Activated T-cell treated with anti-CD3 and anti-CD28 coated beads, Interleukin-2, amount 50 U/mL, for 72 hours (primary cell): ENCODE results near the gene ZRANB2. TPM values are rescaled to one million over a fixed set of nuclear protein-coding genes. Genes with fewer than 3 reads are reported as not detected.

Experiments used
- ATAC-seq, 2 donors: fragments of 150-1000 bp; cut with Tn5 transposase; replicated peaks in 1 of 2; 2 replicates each; pipeline ENCODE4 v1.10.0; 2021; ENCODE audit warnings: moderate library complexity in 2 of 2, mild to moderate bottlenecking in 1 of 2
- DNase-seq, 2 donors: peaks; one replicate each; pipeline ENCODE4 v3.0.0; 2021 to 2022; ENCODE audit warnings: mixed read lengths in 1 of 2
- H3K27ac Mint-ChIP-seq: one replicate; pipeline ENCODE4 v1.8.0; 2022; ENCODE audit warnings: mild to moderate bottlenecking, moderate library complexity, mixed read lengths
- H3K27me3 Mint-ChIP-seq: one replicate; pipeline ENCODE4 v1.8.0; 2022; ENCODE audit warnings: low read depth, mixed read lengths
- H3K36me3 Mint-ChIP-seq, 2 donors: one replicate each; pipeline ENCODE4 v1.8.0; 2022; ENCODE audit warnings: mixed read lengths in 2 of 2, mild to moderate bottlenecking in 1 of 2; ENCODE audit not compliant: insufficient read depth in 2 of 2
- H3K4me1 Mint-ChIP-seq: one replicate; pipeline ENCODE4 v1.8.0; 2022; ENCODE audit warnings: low read depth, mixed read lengths
- H3K4me3 Mint-ChIP-seq, 2 donors: one replicate each; pipeline ENCODE4 v1.8.0; 2022; ENCODE audit warnings: mild to moderate bottlenecking in 2 of 2, mixed read lengths in 2 of 2, moderate library complexity in 2 of 2
- H3K9me3 Mint-ChIP-seq, 2 donors: one replicate each; pipeline ENCODE4 v1.8.0; 2022; ENCODE audit warnings: mixed read lengths in 2 of 2
- total RNA-seq, 2 donors: library from RNA; stranded (reverse); gene quantifications; one replicate each; pipeline ENCODE4 v1.2.3, GENCODE V29; 2022

ZRANB2 gene
- total RNA-seq, 2 donors from 2014 or later, result 93.6 to 104 TPM

GRCh38 chr1:71033136-71033535, 47.7 kb downstream of the ZRANB2 start:
- H3K27ac Mint-ChIP-seq, result no peak overlapping the region
- ATAC-seq (no peak), DNase-seq (no peak)
- no peaks in the 10 kb centered on the region for H3K36me3 Mint-ChIP-seq
- peaks cover 31% of the 10 kb centered on the region for H3K27me3 Mint-ChIP-seq
- H3K4me1 Mint-ChIP-seq, result no peaks in the 10 kb centered on the region
- H3K4me3 Mint-ChIP-seq, result no peak overlapping the region
- H3K9me3 Mint-ChIP-seq, result no peaks in the 10 kb centered on the region

DNA sequence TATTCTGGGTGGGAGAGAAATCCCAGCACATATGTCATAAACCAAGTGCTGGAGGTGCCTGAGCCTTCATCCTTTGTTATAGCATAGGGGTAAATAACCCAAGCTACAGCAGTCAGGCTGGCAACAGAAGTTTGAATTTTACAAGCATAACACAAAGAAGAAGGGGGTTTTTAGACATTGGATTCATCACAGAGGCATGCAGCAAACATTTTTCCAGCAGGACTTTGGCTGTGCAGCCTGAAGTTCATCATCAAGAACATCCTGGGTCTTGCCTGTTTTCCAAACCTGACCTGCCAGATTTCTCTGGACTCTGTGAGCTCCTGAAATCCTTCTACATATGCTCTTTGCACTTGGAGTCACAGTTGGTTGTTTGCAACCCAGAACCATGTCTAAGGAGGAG, 49.4 kb downstream of the ZRANB2 start:
- Mint-ChIP-seq H3K4me3 (no peak overlapping the region), H3K4me1 (no peaks in the 10 kb centered on the region), H3K9me3 (no peaks in the 10 kb centered on the region), H3K27ac (no peak overlapping the region), H3K27me3 (peaks cover 34% of the 10 kb centered on the region), H3K36me3 (no peaks in the 10 kb centered on the region)
- no peak for ATAC-seq
- DNase-seq, result no peak

GRCh38 chr1:71030026-71030425, 50.8 kb downstream of the ZRANB2 start:
- H3K27me3 Mint-ChIP-seq, result peaks cover 22% of the 10 kb centered on the region
- no peak overlapping the region for H3K4me3 Mint-ChIP-seq
- ATAC-seq (no peak), DNase-seq (no peak)
- no peak overlapping the region for H3K27ac Mint-ChIP-seq
- no peaks in the 10 kb centered on the region for H3K9me3 Mint-ChIP-seq
- no peaks in the 10 kb centered on the region for H3K4me1 Mint-ChIP-seq
- no peaks in the 10 kb centered on the region for H3K36me3 Mint-ChIP-seq

DNA sequence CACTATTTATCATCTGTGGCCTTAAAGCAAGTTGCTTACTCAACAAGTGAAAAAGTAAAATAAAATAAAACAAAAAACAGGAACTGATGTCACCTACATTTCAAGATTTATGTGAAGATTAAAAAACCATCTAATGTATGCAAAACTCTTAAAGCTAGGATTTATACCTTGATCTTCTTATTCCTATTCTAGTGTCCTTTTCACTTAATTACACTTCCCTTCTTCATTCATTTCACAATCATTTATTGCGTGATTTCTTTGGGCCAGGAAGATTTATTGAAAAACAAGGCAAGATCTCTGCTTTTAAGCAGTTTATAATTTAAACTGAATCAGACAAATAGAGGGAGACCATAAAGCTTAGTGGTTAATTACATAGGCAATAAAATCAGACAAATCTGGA, 51.9 kb downstream of the ZRANB2 start:
- Mint-ChIP-seq H3K27me3 (peaks cover 21% of the 10 kb centered on the region), H3K4me3 (no peak overlapping the region), H3K27ac (no peak overlapping the region), H3K36me3 (no peaks in the 10 kb centered on the region), H3K4me1 (no peaks in the 10 kb centered on the region), H3K9me3 (no peaks in the 10 kb centered on the region)
- DNase-seq (no peak), ATAC-seq (no peak)

DNA sequence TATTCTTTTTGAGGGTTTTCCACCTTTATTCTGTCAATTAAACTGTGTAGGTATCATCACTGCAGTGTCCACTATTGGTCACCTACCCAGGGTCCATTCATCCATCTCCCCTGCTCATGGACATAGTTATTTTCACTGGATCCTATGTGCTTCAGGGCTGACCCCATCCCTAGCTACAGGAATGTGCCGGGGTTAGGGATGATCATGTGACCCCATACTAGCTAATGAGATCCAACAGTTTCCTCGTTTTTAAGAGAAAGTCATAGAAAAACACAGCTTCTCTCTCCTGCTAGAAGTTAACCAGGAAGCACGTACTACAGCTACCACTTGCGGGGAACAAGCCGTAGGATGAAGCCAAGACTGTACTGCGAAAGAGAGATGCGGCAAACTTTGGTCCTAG, 52.8 kb downstream of the ZRANB2 start:
- ATAC-seq (no peak), DNase-seq (no peak)
- H3K27me3 Mint-ChIP-seq, result peaks cover 14% of the 10 kb centered on the region
- no peak overlapping the region for H3K27ac Mint-ChIP-seq
- no peak overlapping the region for H3K4me3 Mint-ChIP-seq
- no peaks in the 10 kb centered on the region for H3K9me3 Mint-ChIP-seq
- H3K36me3 Mint-ChIP-seq, result no peaks in the 10 kb centered on the region
- no peaks in the 10 kb centered on the region for H3K4me1 Mint-ChIP-seq

- Mint-ChIP-seq H3K4me3 (no peak overlapping the region), H3K9me3 (no peaks in the 10 kb centered on the region), H3K27me3 (peaks cover 10% of the 10 kb centered on the region), H3K4me1 (no peaks in the 10 kb centered on the region), H3K36me3 (no peaks in the 10 kb centered on the region), H3K27ac (no peak overlapping the region)
- DNase-seq (no peak), ATAC-seq (no peak)
These were observed 54.7 kb downstream of the ZRANB2 start for GRCh38 chr1:71026093-71026492.

- Mint-ChIP-seq H3K4me1 (no peaks in the 10 kb centered on the region), H3K9me3 (no peaks in the 10 kb centered on the region), H3K4me3 (no peak overlapping the region), H3K27ac (no peak overlapping the region), H3K27me3 (peaks cover 7% of the 10 kb centered on the region), H3K36me3 (no peaks in the 10 kb centered on the region)
- no peak for ATAC-seq
- no peak for DNase-seq
These were observed 57.3 kb downstream of the ZRANB2 start for GRCh38 chr1:71023515-71023914.

DNA sequence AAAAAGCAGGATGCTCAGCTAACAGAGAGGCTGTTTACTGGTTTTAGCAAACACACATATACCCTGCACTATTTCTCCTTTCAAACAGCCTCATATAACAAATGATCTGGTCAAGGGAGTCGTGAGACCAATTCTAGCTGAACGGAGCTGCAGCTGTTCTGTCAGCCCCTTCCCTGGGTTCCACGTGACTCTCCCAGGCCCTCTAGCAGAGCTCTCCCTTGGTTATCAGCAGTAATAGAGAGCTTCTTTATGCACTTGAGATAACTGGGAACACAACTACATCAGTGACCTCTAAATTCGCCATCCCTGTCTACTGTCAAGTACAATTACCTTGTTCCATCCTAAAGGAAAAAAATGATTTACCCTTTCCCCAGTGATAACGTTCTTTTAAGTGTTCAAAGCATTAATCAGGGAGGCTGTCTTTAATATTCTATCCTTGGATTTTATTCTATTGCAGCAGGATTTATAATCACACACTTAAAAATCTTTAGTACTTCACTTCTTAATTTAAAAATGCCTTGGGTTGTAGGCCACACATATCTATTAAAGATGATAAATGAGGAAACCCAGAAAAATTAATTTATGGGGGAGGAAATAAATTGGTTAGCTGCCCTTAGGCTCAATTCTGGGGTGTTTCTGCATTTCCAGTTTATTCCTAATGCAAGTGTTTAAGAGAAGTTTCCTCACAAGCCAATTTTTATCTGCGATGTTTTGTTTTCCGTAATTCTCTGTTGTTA, 61.4 kb downstream of the ZRANB2 start:
- no peaks in the 10 kb centered on the region for H3K36me3 Mint-ChIP-seq
- H3K27ac Mint-ChIP-seq, result no peak overlapping the region
- no peaks in the 10 kb centered on the region for H3K4me1 Mint-ChIP-seq
- H3K4me3 Mint-ChIP-seq, result no peak overlapping the region
- no peaks in the 10 kb centered on the region for H3K9me3 Mint-ChIP-seq
- ATAC-seq, result no peak
- peaks cover 8% of the 10 kb centered on the region for H3K27me3 Mint-ChIP-seq
- no peak for DNase-seq

GRCh38 chr1:71018791-71019190, 62.0 kb downstream of the ZRANB2 start:
- Mint-ChIP-seq H3K4me3 (no peak overlapping the region), H3K9me3 (no peaks in the 10 kb centered on the region), H3K36me3 (no peaks in the 10 kb centered on the region), H3K27me3 (peaks cover 8% of the 10 kb centered on the region), H3K27ac (no peak overlapping the region), H3K4me1 (no peaks in the 10 kb centered on the region)
- ATAC-seq, result no peak
- DNase-seq, result no peak

- peaks cover 8% of the 10 kb centered on the region for H3K27me3 Mint-ChIP-seq
- ATAC-seq, result no peak
- H3K4me1 Mint-ChIP-seq, result no peaks in the 10 kb centered on the region
- no peak overlapping the region for H3K27ac Mint-ChIP-seq
- DNase-seq, result no peak
- H3K9me3 Mint-ChIP-seq, result no peaks in the 10 kb centered on the region
- H3K4me3 Mint-ChIP-seq, result no peak overlapping the region
- H3K36me3 Mint-ChIP-seq, result no peaks in the 10 kb centered on the region
These were observed 65.1 kb downstream of the ZRANB2 start for GRCh38 chr1:71015745-71016144.

DNA sequence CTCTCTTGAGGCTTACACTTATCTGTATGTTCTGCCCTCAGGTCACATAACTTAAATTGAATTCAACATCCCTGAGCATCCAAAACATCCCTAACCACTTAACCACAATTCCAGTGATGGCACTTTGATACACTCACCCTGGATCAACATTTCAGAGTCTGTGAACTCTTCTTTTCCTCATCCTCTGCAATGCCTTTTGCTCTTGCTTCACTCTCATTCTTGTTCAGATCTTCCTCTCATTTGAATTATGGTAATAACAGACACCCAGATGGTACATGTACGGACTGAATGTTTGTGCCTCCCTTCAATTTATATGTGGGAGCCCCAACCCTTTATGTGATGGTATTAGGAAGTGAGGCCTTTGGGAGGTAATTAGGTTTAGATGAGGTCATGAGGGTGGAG, 66.7 kb downstream of the ZRANB2 start:
- H3K4me3 Mint-ChIP-seq, result no peak overlapping the region
- H3K4me1 Mint-ChIP-seq, result no peaks in the 10 kb centered on the region
- no peaks in the 10 kb centered on the region for H3K36me3 Mint-ChIP-seq
- no peak for DNase-seq
- H3K9me3 Mint-ChIP-seq, result no peaks in the 10 kb centered on the region
- peaks cover 8% of the 10 kb centered on the region for H3K27me3 Mint-ChIP-seq
- no peak overlapping the region for H3K27ac Mint-ChIP-seq
- ATAC-seq, result no peak

Other genes with a start within 250 kb of the ZRANB2 start
- gene PTGER3, start 33.2 kb downstream of the ZRANB2 start, total RNA-seq, result under 1 TPM in 1 of 2 donors, not detected in 1; 0.05 TPM